ENCODE results near the gene DOK7.

DOK7 gene

DNA sequence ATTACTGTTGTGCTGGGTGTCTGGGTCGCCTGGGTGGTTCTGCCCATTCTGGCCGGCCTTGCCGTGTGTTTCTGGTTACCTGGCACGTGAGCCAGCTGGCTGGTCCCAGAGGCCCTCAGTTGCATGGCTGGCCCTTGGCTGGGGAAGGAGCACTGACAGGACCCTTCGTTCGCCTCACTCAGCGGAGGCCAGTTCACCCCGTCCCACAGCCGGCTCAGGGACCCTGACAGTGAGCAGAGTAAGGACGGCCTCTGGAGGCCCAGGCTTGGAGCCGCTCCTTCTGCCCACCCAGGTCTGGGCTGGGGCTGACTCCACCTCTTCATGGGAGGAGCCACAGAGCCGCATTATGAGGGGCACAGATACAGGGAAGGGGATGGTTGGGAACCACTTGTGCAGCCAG, 41.6 kb upstream of the DOK7 start:
- H3K79me2 ChIP-seq (ENCODE audit: control insufficient read depth, insufficient read depth, low read length, poor library complexity): no peaks in the 10 kb centered on the region
- no CpG with 5 or more reads among the region's 12 CpGs for WGBS (ENCODE audit: extremely low coverage, insufficient coverage, insufficient read length)
- H2BK12ac ChIP-seq (ENCODE audit: low read length): no peak overlapping the region

DNA sequence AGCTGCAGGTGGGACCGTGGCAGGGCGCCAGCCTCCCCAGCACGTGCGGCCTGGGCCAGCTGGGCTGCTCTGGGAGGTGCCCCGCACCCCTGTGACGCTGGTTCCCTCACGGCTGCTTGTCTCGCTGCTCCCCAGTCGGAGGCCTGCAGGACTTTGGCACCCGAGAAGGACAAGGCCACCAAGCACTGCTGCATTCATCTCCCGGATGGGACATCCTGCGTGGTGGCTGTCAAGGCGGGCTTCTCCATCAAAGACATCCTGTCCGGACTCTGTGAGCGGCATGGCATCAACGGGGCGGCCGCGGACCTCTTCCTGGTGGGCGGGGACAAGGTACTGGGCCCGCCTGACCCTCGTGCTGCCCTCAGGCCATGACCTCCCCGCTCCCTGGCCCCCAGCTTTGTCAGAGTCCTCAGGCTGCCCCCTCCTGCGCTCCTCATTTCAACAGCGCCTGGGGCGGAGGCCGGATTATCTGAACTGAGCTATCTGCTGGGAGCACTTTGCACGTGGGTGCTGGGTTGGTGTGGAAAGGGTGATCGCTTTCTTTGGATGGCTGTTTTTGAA, 40.8 kb upstream of the DOK7 start:
- Histone ChIP-seq H3K27ac (ENCODE audit: low read depth, low read length) (no peak overlapping the region), H2AK5ac (ENCODE audit: low read length) (no peak overlapping the region), H2BK5ac (ENCODE audit: low read depth, low read length, poor library complexity) (no peak overlapping the region), H3K9ac (ENCODE audit: low read length) (no peak overlapping the region), H3K4ac (ENCODE audit: low read depth, low read length) (no peak overlapping the region), H2BK120ac (ENCODE audit: insufficient read depth, low read length, poor library complexity) (no peak overlapping the region), H4K91ac (ENCODE audit: low read depth, low read length) (no peak overlapping the region), H3K23ac (ENCODE audit: low read length) (no peak overlapping the region), H3K36me3 (ENCODE audit: control insufficient read depth in 1 of 2, insufficient read depth in 2 of 2, low read length in 2 of 2) (peaks cover 10 to 11% of the 10 kb centered on the region in 2 experiments), H3K4me2 (ENCODE audit: low read length) (no peak overlapping the region), H3K4me3 (ENCODE audit: low read depth, low read length) (no peak overlapping the region), H3K79me1 (ENCODE audit: low read length) (no peaks in the 10 kb centered on the region), H2BK12ac (ENCODE audit: low read length) (no peak overlapping the region), H3K9me3 (ENCODE audit: insufficient read depth, low read depth, low read length) (peaks cover 2% of the 10 kb centered on the region), H3K4me1 (ENCODE audit: control insufficient read depth in 1 of 2, insufficient read depth in 2 of 2, low read length in 2 of 2) (no peaks in the 10 kb centered on the region), H3K79me2 (ENCODE audit: control insufficient read depth, insufficient read depth, low read length, poor library complexity) (no peaks in the 10 kb centered on the region), H3K27me3 (ENCODE audit: insufficient read depth, low read length) (no peaks in the 10 kb centered on the region), H2AFZ (ENCODE audit: insufficient read depth, low read length, poor library complexity) (no peak overlapping the region), H4K12ac (ENCODE audit: low read depth, low read length) (no peak overlapping the region), H3K18ac (ENCODE audit: low read length) (no peak overlapping the region), H4K8ac (ENCODE audit: low read depth, low read length) (no peak overlapping the region), H3K14ac (ENCODE audit: low read length) (no peak overlapping the region)
- no CpG with 5 or more reads among the region's 29 CpGs for WGBS (ENCODE audit: extremely low coverage, insufficient coverage, insufficient read length)
- no peak for DNase-seq

More for the DNA sequence above, 41.6 kb upstream of the DOK7 start:
- no peak overlapping the region for H3K23ac ChIP-seq (ENCODE audit: low read length)
- no peak overlapping the region for H3K4ac ChIP-seq (ENCODE audit: low read depth, low read length)
- H4K8ac ChIP-seq (ENCODE audit: low read depth, low read length): no peak overlapping the region
- H2AFZ ChIP-seq (ENCODE audit: insufficient read depth, low read length, poor library complexity): no peak overlapping the region
- H3K9me3 ChIP-seq (ENCODE audit: insufficient read depth, low read depth, low read length): peaks cover 2% of the 10 kb centered on the region
- H2AK5ac ChIP-seq (ENCODE audit: low read length): no peak overlapping the region
- no peak overlapping the region for H3K4me2 ChIP-seq (ENCODE audit: low read length)
- no peaks in the 10 kb centered on the region for H3K4me1 ChIP-seq (ENCODE audit: control insufficient read depth in 1 of 2, insufficient read depth in 2 of 2, low read length in 2 of 2)
- H3K9ac ChIP-seq (ENCODE audit: low read length): no peak overlapping the region
- H2BK120ac ChIP-seq (ENCODE audit: insufficient read depth, low read length, poor library complexity): no peak overlapping the region
- peaks cover 12 to 15% of the 10 kb centered on the region in 2 experiments for H3K36me3 ChIP-seq (ENCODE audit: control insufficient read depth in 1 of 2, insufficient read depth in 2 of 2, low read length in 2 of 2)
- H3K79me1 ChIP-seq (ENCODE audit: low read length): no peaks in the 10 kb centered on the region
- H3K14ac ChIP-seq (ENCODE audit: low read length): no peak overlapping the region
- no peak overlapping the region for H3K27ac ChIP-seq (ENCODE audit: low read depth, low read length)
- H2BK5ac ChIP-seq (ENCODE audit: low read depth, low read length, poor library complexity): no peak overlapping the region
- DNase-seq: no peak
- no peaks in the 10 kb centered on the region for H3K27me3 ChIP-seq (ENCODE audit: insufficient read depth, low read length)
- H3K4me3 ChIP-seq (ENCODE audit: low read depth, low read length): no peak overlapping the region
- no peak overlapping the region for H3K18ac ChIP-seq (ENCODE audit: low read length)
- no peak overlapping the region for H4K12ac ChIP-seq (ENCODE audit: low read depth, low read length)
- no peak overlapping the region for H4K91ac ChIP-seq (ENCODE audit: low read depth, low read length)

DNA sequence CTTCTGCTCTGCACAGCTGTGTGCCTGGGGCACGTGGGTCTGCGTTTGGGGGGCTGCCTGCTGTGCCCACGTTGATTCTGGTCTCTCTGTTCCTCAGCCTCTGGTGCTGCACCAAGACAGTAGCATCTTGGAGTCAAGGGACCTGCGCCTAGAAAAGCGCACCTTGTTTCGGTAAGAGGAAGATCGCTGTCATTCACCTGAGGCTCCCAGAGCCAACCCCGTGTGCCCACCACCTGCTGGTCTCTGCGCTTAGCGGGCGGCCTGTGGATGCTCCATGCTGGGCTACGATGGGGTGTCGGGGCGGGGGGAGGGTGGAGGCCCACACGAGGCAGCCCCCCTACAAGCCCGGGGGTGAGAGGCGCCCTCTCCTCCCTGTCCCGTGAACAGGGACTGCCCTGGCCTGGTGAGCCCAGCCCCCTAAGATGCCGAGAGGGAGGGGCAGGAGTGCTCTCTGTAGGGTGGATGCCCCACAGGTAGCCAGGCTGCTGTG, 40.3 kb upstream of the DOK7 start:
- Histone ChIP-seq H2AFZ (ENCODE audit: insufficient read depth, low read length, poor library complexity) (no peak overlapping the region), H4K8ac (ENCODE audit: low read depth, low read length) (no peak overlapping the region), H2AK5ac (ENCODE audit: low read length) (no peak overlapping the region), H2BK5ac (ENCODE audit: low read depth, low read length, poor library complexity) (no peak overlapping the region), H3K4me1 (ENCODE audit: control insufficient read depth in 1 of 2, insufficient read depth in 2 of 2, low read length in 2 of 2) (no peaks in the 10 kb centered on the region), H3K4me3 (ENCODE audit: low read depth, low read length) (no peak overlapping the region), H3K23ac (ENCODE audit: low read length) (no peak overlapping the region), H3K9me3 (ENCODE audit: insufficient read depth, low read depth, low read length) (peaks cover 2% of the 10 kb centered on the region), H3K79me2 (ENCODE audit: control insufficient read depth, insufficient read depth, low read length, poor library complexity) (no peaks in the 10 kb centered on the region), H3K27me3 (ENCODE audit: insufficient read depth, low read length) (no peaks in the 10 kb centered on the region), H3K4ac (ENCODE audit: low read depth, low read length) (no peak overlapping the region), H3K18ac (ENCODE audit: low read length) (no peak overlapping the region), H3K14ac (ENCODE audit: low read length) (no peak overlapping the region), H4K91ac (ENCODE audit: low read depth, low read length) (no peak overlapping the region), H3K36me3 (ENCODE audit: control insufficient read depth in 1 of 2, insufficient read depth in 2 of 2, low read length in 2 of 2) (peaks cover 7 to 8% of the 10 kb centered on the region in 2 experiments), H4K12ac (ENCODE audit: low read depth, low read length) (no peak overlapping the region), H3K27ac (ENCODE audit: low read depth, low read length) (no peak overlapping the region), H2BK120ac (ENCODE audit: insufficient read depth, low read length, poor library complexity) (no peak overlapping the region), H3K79me1 (ENCODE audit: low read length) (no peaks in the 10 kb centered on the region), H3K4me2 (ENCODE audit: low read length) (no peak overlapping the region), H2BK12ac (ENCODE audit: low read length) (no peak overlapping the region), H3K9ac (ENCODE audit: low read length) (no peak overlapping the region)
- WGBS (ENCODE audit: extremely low coverage, insufficient coverage, insufficient read length): no CpG with 5 or more reads among the region's 19 CpGs
- no peak for DNase-seq

DNA sequence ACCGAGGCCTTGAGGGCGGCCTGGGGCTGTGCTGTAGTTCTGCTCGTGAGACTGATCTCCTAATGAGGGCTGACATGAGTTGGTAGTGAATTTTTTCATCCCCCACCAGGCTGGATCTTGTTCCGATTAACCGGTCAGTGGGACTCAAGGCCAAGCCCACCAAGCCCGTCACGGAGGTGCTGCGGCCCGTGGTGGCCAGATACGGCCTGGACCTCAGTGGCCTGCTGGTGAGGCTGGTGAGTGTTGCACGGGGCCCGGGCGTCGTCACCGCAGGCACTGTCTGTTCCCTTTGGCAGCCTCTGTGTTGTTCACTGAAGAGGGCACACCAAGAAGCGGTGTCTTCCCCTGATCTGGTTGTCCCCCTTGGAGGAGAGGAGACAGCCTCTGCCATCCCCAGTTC, 39.7 kb upstream of the DOK7 start:
- no peaks in the 10 kb centered on the region for H3K4me1 ChIP-seq (ENCODE audit: control insufficient read depth in 1 of 2, insufficient read depth in 2 of 2, low read length in 2 of 2)
- H3K36me3 ChIP-seq (ENCODE audit: control insufficient read depth in 1 of 2, insufficient read depth in 2 of 2, low read length in 2 of 2): peaks cover 5 to 8% of the 10 kb centered on the region in 2 experiments
- no peak overlapping the region for H3K4me2 ChIP-seq (ENCODE audit: low read length)
- no CpG with 5 or more reads among the region's 16 CpGs for WGBS (ENCODE audit: extremely low coverage, insufficient coverage, insufficient read length)
- DNase-seq: no peak
- H2BK12ac ChIP-seq (ENCODE audit: low read length): no peak overlapping the region
- H4K91ac ChIP-seq (ENCODE audit: low read depth, low read length): no peak overlapping the region
- no peak overlapping the region for H2AK5ac ChIP-seq (ENCODE audit: low read length)
- no peak overlapping the region for H3K4me3 ChIP-seq (ENCODE audit: low read depth, low read length)
- no peak overlapping the region for H4K12ac ChIP-seq (ENCODE audit: low read depth, low read length)
- H3K9me3 ChIP-seq (ENCODE audit: insufficient read depth, low read depth, low read length): peaks cover 2% of the 10 kb centered on the region
- no peaks in the 10 kb centered on the region for H3K27me3 ChIP-seq (ENCODE audit: insufficient read depth, low read length)
- H2BK120ac ChIP-seq (ENCODE audit: insufficient read depth, low read length, poor library complexity): no peak overlapping the region
- no peak overlapping the region for H3K9ac ChIP-seq (ENCODE audit: low read length)
- no peaks in the 10 kb centered on the region for H3K79me1 ChIP-seq (ENCODE audit: low read length)
- H3K79me2 ChIP-seq (ENCODE audit: control insufficient read depth, insufficient read depth, low read length, poor library complexity): no peaks in the 10 kb centered on the region
- no peak overlapping the region for H3K14ac ChIP-seq (ENCODE audit: low read length)
- H3K27ac ChIP-seq (ENCODE audit: low read depth, low read length): no peak overlapping the region
- no peak overlapping the region for H3K4ac ChIP-seq (ENCODE audit: low read depth, low read length)
- H2BK5ac ChIP-seq (ENCODE audit: low read depth, low read length, poor library complexity): no peak overlapping the region
- H3K18ac ChIP-seq (ENCODE audit: low read length): no peak overlapping the region
- H4K8ac ChIP-seq (ENCODE audit: low read depth, low read length): no peak overlapping the region
- H2AFZ ChIP-seq (ENCODE audit: insufficient read depth, low read length, poor library complexity): no peak overlapping the region
- H3K23ac ChIP-seq (ENCODE audit: low read length): no peak overlapping the region
